Activated effector memory CD4-positive, alpha-beta T cell treated with Interleukin-2 at 50 U/mL for 16 hours (primary cell): ENCODE data around the gene EZR.
"Not testable (repeated sequence)": the region's sequence is repeated elsewhere in the genome, so short reads cannot be mapped to it uniquely, and the experiment has no call there.

Experiments used
- DNase-seq: peaks from one replicate; pipeline ENCODE4 v3.0.0-alpha.2; 2020

EZR gene

DNA sequence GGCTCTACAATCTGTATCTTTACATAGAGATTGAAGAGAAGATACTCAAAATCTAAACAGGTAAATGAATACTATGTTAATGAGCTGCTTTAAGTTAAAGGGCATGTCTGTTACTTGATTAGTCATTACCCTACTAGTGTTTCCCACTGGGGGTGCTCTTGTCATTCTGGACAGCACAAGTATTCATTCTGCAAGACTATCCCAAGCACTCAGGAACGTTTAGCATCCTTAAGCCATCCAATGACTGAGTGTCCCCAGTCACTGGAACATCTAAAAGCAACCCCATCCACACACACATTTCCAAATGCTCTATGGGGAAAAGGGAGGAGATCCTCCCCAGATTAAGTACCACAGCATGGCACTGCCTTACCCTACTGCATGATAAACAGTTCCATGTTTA, 25.7 kb downstream of the EZR start:
- DNase-seq = no peak

DNA sequence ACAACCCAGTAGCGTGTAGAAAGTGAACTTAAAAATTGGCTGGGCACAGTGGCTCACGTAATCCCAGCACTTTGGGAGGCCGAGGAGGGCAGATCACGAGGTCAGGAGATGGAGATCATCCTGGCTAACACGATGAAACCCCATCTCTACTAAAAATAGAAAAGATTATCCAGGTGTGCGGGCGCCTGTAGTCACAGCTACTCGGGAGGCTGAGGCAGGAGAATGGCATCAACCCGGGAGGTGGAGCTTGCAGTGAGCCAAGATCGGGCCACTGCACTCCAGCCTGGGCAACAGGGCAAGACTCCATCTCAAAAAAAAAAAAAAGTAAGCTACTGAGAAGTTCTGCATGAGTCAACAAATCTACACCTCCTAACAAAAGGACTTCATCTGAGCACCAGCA, 26.7 kb downstream of the EZR start:
- not testable (repeated sequence) for DNase-seq

DNA sequence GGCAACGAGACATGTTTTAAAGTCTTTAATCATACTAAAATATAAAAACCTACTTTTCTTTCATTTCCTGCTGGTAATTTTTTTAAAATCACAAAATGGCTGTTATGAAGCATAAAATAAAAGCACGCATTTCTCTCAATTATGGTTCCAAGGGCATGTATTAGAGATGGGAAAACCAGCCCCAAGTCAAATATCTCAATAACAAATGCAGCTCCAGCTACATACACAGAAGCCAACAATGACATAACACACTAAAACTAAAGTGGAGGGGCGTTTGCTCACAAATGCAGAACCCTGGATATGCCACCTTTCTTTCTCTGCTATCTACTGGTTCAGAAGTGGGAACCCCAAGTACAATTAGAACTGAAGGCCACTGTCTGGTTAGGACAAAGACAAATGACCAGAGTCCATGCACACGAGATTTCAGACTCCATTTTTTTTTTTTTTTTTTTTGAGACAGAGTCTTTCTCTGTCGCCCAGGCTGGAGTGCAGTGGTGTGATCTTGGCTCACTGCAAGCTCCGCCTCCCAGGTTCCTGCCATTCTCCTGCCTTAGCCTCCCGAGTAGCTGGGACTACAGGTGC, 27.8 kb downstream of the EZR start:
- DNase-seq = no peak

DNA sequence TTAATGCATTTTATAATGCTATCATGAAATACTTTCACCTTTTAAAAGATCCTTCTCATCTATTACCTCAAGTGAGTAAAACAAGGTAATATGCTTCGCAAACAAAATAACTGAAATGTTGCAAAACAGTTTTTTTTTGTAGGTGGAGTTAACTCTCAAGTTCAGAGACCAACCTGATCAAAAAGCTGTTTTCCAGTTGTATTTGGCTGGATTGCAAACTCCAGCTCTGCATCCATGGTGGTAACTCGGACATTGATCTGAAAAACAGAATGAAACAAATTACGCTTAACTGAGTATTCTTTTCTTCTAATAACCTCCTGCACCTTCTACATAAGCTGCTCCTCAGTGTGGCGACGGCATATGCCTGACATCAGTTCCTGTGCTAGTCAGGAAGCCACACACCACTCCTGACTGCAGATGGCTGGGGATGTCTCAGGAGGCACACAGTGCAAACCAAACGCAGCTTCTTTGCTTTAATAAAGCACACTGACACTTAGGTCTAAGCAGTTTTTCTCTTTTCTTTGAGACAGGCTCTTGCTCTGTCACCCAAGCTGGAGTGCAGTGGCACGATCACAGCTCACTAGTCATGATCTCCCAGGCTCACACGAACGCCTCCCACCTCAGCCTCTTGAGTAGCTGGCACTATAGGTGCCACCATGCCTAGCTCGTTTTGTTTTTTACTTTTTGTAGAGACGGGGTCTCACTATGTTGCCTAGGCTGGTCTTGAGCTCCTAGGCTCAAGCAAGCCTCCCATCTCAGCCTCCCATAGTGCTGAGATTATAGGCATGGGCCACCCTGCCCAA, 29.9 kb downstream of the EZR start:
- peak; percentile 39 for DNase-seq

DNA sequence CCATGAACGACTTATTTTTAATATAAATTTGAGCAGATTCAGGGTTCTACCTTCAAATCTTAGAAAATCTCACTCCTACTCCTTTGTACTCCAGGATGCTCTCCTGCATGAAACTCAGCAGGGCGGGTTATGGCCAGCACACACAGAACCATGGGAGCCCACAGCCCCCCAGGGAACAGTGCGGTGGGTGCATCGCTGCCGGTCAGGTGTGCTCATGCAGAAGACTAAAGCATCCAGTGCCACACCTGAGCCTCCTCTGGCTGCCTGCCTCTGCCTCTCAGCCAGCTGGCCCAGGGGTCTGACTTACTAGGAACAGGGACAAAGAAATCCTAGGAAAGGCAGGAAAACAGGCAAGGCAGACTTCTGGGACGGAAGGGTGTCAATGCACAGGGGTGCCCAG, 31.8 kb downstream of the EZR start:
- DNase-seq = no peak

DNA sequence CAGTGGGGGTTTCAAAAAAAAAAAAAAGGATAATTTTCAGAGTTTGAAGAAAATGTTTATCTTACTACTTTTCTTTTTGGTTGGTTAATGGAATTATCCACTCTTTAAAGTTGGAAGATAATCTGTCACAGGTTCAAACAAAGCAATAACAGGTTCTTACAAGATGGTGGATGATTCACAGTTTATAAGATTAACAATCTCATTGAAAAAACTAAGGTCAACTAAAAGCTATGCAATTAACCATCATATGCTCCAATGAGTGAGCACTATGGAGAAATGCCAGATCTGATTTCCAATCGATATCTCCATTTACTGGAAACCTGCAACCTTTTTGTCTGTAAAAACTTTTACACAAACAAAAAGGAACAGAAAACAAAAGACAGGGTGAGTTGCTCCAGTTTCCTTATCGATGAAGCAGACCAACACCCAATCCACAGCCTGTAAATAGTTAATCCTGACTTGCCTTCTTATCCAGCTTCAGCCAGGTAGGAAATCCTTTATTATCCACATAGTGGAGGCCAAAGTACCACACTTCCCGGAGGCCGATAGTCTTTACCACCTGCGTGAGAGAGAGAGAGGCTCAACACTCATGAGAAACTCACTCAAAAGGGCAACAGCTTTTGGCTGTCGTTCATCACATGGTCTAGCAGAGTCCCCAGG, 32.4 kb downstream of the EZR start:
- DNase-seq = no peak

DNA sequence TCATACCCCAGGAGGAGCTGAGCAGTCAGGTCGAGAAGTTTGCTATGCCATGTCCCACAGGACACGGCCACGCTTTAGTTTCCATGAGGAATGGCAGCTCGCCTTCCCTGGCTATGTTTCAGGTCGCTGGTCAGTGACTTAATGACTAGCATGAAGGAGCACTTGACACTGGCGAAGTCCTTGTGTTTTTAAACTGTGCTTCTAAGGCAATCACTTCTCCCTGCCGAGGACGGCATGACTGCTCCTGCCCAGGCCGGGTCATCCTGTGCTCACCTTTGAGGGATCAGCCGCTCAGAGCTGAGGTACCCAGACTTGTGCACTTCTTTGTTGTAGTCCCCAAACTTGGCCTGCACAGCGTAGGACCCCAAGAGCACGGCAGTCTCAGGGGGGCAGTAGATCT, 34.1 kb downstream of the EZR start:
- DNase-seq = no peak

DNA sequence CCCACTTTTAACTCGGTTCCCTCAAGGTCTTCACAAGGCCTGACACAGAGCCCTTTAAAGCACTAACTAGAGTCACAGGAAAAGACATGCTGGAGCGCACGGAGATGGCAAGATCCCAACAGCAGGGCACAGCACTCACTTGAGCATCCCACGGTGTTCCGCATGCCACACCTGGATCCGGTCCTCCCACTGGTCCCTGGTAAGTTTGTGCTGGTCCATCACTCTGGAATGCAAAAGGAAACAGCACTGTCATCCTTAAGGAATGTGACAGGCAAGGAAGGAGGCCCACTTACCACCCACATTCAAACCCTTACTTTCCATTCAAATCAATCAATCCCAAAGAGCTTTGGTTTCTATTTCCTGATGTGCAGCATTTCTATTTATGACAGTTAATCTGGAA, 34.7 kb downstream of the EZR start:
- no peak for DNase-seq

DNA sequence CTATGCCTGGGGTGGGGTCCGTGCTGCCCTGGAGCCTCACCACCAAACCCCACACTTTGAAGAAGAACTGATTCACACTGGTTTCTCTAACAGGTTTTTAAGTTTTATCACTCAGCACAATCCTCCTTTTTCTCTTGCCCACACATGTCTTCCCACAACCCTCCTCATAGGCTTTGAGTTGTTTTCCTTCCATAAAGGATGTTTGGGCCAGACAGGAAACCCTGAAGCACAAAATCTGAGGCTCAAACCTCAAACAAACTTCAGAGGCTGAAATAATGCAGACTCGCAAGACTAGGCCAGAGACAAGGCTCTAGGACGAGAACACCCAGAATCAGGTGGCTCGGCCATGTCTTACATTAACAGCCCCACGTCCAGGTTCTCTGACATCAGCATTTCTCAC, 35.3 kb downstream of the EZR start:
- no peak for DNase-seq

DNA sequence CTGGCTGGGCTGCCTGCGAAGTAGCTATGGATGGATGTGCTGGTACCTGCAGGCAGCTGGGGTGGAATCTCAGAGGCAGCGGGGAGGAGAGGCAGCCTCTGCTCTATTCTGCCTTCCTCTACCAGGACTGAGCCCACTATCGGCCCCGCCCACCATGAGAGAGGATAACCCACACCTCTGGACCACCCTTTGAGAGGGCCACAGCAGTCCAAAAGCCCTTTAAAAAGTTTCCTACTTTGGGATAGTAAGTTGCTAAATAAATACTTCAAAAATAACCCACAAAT, 36.1 kb downstream of the EZR start:
- no peak for DNase-seq

DNA sequence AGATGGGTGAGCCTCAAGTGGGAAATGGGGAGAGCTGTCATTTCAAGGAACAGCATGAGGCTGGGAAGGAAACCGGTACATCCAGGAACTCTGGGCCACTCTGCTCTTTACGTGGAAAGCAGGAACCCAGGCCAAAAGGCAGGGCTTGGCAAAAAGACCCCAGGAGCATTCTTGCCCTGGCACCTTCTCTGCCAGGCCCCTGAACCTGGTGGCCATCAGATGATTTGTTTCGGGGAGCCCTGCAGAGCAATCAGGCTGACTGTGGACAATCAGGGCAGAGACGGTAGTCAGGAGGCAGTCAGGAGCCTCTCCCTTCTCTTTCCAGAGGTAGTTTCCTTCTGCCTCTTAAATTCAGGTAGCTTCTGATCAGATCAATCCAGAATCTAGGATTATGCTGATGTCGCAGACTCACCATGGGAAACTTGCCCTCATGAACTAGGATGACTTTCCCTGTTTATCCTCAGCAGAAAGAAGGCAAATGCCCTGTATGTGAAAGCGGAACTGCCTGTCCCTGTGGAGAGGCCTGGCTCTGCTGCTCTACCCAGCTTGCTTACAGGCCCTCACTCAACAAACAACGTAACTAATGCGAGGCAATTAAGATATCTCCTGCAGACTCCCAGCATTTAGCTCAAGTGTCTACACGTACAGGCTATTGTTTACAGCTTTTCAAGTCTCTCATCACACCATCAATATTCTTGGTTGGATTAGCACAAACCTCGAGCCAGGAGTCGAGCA, 36.6 kb downstream of the EZR start:
- no peak for DNase-seq

DNA sequence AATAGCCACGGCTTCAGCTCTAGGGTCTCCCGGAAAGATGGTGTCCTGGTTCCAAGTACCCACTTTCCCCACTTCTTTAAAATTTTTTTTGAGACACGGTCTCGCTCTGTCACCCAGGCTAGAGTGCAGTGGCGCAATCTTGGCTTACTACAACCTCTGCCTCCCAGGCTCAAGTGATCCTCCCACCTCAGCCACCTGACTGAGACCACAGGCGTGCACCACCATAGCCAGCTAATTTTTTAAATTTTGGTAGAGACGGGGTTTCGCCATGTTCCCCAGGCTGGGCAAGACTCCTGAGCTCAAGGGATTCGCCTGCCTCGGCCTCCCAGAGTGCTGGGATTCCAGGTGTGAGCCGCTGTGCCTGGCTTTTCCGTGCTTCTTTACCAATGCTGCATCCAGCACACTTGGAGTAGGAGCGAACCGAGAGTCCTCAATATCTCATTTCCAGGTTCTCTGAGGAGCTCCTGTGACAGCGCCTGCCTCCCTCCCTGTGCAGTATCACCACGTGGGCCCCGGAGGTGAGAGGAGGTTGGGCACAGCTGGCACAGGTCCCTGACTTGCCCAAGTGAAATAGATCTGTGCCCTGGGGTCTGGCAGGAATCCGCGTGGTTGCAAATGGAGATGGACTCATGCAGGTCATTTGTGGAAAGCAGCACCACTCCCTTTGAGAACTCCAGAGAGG, 37.3 kb downstream of the EZR start:
- DNase-seq = no peak

DNA sequence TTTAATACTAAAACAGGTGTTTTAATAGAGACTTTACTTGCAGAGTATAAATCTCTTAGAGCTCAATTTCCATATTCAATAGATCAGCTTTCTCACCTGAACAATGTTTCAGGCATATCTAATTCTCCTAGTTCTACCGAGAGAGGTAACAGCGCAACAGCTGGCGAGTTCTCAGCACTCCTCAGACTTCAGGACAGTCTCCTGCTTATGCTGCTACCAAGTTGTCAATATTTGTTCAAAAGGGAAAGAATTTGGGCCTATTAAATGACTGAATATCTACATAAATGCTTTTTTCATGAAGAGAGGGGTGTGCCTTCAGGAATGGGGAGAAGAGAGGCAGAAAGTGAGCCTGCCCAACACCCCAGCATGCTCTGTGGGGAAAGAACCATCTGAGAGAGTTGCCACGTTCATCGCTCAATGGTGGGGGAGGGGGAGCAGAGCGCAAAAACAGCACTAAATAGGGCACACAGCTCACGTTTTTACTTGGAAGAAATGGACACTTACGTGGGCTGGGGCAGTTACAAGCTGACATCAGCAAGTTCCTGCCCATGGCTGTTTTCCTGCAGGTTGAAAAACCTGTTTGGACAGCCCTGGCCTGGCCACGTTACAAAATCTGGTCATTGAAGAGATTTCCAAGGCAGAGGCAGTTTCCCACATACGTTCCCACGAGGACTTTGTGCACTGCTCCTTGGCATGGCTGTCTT, 38.0 kb downstream of the EZR start:
- no peak for DNase-seq

DNA sequence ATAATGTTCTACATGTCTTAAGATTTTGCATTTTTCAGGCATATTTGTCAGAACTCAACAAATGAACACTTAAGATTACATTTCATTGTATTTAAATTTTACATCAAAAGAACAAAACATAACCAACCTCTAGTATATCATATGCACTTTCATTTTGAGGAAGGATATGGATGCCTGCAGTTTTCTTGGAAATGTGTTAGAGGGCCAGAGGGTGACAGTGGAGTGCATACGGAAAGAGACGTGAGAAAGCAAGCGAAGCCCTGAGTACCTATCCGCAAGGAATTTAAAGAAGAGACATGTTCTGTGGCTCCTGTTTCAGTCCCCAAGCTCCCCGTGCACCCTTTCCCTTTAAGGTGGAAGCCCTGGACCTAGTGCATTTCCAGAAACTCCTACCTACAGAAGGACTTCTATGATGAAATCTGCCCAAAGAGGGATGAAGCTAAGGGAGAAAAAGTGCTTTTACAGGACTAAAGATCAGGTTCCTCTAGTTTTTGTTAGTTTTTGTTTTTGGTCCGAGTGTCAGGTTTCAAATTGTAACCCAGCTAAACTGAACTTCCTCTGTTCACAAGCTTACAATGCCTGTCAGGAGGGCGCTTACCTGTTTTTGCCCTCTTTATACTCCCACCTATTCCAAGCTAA, 38.8 kb downstream of the EZR start:
- DNase-seq = no peak

DNA sequence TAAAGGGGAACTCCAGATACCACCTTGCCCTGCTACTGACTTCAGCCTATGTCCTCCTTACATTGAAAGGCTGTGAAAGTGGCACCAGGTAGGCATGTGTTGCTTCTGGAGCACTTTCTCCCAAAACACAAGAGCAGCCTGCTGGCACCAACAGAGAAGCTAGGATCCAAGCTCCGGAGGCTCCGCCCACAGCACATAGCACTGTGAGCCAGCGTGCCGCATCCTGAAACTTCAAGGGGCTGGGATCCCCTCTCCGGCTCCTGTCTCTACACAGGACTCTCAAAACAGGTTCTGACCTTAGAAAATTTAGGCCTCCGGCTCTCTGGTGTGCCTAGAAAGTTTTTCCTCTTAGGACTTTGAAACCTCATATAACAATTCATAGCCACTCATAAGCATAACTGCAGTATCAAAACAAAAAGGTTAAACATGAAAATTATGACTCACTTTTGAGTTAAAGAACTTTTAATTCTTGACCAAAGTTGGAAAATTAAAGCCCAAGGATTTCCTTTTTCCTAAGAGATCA, 41.1 kb downstream of the EZR start:
- DNase-seq = no peak

DNA sequence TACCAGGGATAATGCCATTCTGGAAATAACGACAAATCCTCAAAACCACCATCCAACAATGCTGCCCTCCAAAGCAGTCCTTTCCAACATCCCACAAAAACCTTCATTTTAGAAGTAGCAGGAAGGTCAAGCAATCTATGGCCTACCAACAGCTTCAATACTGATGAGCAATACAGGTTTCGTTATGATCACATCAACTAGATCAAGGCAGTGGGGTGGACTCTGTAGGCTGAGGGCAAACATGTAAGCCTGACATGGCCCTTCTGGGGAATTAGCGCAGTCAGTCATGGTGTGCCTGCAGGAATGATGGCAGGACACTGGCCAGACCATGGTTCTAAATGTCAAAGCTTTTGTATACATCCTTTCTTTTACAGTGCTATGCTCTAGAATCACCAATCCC, 41.7 kb downstream of the EZR start:
- DNase-seq = no peak

DNA sequence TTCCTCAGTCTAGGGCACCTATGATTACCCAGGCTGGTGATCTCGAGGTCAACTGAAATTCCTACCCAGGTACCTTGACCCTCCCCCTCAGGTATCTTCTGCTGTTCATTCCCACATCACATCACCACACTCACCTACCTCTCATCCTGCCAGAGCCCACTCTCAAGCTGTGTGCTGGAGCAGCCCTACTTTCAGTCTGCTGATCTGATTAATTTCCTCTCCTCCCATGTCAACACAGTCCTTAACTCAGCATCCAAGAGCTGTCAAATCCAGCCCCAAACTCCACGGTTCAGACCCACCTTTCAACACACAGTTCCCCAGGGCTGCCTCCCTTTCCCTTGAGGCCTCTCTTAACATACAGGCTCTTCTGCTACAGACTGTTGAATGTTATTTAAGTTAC, 42.4 kb downstream of the EZR start:
- DNase-seq = no peak

DNA sequence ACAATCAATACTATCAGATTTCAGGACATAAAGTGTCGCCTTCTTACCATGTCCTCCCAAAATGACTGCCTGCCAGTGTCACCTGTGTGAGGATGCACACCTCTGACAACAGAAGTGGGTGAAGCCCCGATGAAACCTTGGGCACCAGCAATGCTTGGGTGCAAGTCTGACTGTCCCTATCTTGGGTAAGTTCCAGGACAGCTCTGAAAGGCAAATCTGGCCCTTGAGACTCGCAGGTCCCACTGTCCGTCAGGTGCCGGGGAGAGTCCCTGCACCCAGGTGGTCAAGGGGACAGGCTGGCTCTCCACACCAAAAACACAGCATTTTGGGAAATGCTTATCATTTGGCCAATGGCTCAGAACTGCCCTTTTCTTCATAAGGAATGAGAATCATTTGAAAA, 43.3 kb downstream of the EZR start:
- no peak for DNase-seq

DNA sequence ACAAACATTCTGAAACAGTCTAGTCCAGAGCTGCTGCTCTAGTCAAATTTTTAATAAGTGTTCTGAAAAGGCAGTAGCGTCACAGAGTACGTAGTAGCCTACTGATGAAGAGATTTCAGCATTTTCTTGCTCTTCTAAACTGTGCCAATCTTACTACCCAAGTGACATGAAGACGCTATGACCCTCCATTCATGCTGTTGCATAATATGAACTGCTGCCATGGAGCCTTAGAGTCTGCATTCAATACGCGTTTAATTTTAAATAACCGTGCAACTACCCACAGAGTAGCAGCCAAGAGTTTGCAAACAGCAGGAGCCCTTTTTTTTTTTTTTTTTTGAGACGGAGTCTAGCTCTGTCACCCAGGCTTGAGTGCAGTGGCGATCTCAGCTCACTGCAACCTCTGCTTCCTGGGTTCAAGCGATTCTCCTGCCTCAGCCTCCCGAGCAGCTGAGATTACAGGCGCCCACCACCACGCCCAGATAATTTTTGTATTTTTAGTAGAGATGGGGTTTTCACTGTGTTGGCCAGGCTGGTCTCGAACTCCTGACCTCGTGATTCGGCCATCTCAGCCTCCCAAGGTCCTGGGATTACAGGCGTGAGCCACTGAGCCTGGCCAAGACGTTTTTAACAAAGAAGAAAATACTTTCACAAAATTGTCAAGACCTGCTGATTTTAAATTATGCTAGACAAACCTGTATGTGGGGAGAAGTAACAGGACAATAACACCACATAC, 44.3 kb downstream of the EZR start:
- DNase-seq = no peak

DNA sequence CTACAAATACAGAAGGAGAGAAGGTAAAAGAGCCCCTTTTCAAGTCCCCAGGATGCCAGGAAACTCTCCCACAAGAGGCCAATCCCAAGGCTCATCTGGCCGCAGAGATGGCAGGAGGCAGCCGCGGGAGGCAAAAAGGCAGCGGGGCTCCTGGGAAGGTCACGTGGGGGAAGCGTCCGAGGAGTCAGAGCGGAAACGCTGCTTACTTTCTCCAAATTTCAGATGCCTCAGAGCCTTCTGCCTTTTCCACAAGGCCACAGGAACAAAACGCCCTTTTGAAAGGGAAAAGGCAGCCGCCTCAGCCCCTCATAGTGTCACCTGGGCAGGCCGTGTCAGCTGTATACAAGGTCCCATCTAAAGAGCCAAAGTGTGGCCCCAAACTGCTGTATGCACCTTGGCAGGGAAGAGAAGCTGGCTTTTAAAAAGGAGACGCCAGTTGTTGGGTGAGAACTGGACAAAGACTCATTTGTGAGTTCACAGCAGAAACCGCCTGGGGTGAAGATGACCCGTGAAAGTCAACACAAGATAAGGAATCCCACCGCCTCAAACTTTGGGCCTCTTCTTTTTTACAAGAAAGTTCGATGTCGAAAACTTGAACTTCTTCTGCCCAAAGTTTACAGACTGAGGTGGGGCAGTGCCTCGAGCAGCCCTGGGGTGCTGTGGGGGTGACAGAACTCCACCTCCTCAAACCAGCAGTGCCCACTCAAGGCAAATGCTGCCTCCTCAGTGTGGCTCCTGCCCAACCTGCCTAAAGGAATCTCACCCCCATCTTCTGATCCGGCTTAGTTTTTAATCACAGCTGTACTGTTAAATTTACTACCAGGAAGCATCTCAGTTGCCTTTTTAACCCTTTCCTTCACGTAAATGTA, 45.4 kb downstream of the EZR start:
- DNase-seq = no peak
